GM18526 (cell line): ENCODE measurements around the gene NFATC3.

Source experiments
- POLR2A ChIP-seq: IDR thresholded peaks from 3 replicates; pipeline ENCODE4 v1.6.1; 2011; ENCODE audit not compliant: insufficient read length; ENCODE audit errors: extremely low read depth

The NFATC3 gene

DNA sequence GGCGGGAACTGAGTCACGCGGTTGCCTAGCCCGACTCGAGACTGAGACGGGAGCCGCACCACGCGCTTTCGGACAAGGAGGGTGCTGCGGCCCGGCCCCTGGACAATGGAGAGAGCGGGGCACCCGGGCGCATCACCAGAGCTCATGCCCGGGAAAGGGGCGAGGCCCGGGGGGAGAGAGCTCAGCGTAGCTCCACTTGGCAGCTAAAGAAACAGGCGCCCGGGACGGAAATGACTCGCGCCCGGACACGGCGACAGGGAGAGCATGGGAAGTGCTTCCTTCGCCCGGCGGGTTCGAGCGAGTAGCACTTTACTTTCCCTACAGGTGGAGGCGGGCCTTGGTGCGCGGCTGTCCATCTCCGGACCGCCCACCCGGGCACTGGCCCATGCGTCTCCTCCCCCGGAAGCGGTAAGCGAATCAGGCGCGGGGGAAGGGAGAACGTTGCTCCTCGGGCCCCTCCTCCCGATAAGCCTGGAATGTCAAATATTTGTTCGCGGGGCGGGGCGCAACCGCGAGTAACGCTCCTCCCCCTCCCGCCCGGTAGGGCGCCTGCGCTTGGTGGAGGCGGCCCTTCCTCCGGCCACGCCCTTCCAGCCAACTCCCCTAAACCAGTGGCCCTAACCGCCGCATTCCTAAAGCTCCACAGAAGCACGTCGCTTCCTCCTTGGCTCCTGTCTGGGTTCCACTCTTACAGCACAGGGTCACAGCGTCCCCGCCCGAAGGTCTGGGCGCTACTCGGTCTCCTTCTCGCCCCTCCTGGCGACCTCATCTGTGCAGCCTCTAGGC lies 152.3 kb downstream of the NFATC3 start:
- TF ChIP-seq POLR2A, result peak; percentile 58

DNA sequence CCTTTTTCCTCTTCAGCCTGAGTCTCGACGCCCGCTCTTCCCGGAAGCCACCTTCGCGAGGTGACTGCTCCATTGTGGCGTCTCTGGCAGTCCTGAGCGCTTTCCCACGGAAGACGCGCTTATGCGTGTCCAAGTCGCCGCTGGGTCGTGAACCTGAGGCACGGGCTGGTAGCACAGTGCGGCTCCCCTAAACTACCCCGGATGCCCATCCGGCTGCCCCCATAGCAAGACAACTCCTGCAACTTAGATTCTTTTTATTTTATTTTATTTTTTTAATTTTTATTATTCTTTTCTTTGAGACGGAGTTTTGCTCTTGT lies 152.8 kb downstream of the NFATC3 start:
- no peak for TF ChIP-seq POLR2A

- no peak for TF ChIP-seq POLR2A
These were observed 156.9 kb downstream of the NFATC3 start for GRCh38 chr16:68242085-68242484.

GRCh38 chr16:68242926-68243858 lies 158.0 kb downstream of the NFATC3 start:
- TF ChIP-seq POLR2A, result no peak

DNA sequence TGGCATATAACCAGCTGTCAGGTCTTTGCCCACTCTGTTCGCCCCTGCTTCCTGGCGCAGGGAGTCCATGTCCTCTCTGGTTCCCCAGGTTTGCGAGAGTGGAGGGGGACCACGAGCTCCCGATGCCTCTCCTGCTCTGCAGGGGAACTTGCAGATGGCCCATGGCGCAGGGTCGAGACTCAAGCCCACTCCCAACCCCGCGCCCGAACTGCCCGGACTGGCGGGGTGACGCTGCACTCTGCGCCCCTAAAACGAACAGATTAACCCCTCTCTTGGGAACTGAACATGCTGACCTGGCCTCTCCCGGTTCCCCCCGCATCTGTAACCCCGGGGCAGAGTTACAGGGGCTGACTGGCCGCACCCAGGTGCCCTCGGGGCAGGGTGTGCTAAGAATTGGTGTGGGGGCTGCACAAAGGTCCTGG lies 159.3 kb downstream of the NFATC3 start:
- TF ChIP-seq POLR2A, result no peak

- peak; percentile 64 for TF ChIP-seq POLR2A
These were observed 160.0 kb downstream of the NFATC3 start, which contains the start of gene PLA2G15 for GRCh38 chr16:68244903-68245853. Gene PLA2G15 (plus strand): TSS chr16:68245373. CDS start chr16:68245427, 54 bp downstream.

DNA sequence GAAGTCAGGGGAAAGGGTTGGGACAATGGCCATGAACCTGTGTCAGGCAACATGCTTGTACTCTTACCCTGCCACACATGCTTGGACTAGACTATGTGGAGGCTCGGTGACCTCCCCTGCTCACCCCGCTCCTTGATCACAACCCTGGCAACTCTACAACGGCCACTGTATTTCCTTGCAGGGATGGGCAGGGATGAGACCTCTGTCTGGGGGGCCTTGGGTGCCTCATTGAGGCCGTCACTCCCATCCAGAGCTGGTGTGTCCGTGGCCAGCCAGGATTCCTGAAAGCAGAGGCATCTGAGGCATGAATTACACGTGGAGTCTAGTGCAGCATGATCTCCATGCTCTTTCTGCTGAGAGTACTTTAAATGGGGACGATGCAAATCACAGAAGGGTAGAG lies 161.0 kb downstream of the NFATC3 start:
- no peak for TF ChIP-seq POLR2A

DNA sequence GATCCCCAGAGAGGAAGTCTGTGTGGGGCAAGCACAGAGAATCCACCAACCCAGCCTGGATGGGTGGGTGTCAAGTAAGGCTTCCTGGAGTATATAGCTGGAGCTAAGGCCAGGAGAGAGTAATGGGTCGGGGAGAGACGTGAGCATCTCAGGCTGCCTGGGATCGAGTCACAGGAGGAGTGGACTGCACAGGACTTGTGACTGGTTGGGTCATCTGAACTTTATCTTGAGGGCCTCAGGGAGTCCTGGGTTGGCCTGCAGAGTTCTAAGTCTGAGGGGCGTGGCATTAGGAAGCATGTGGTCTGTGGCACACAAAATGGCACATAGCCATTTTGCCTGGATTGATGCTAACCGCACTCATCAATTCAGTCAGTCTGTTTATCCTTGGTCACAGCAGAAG lies 161.5 kb downstream of the NFATC3 start:
- no peak for TF ChIP-seq POLR2A

- TF ChIP-seq POLR2A, result no peak
These were observed 162.2 kb downstream of the NFATC3 start for GRCh38 chr16:68247400-68247799.

- TF ChIP-seq POLR2A, result no peak
These were observed 162.8 kb downstream of the NFATC3 start for GRCh38 chr16:68247932-68248331.

- TF ChIP-seq POLR2A, result no peak
These were observed 164.2 kb downstream of the NFATC3 start for GRCh38 chr16:68249371-68249770.

- no peak for TF ChIP-seq POLR2A
These were observed 165.8 kb downstream of the NFATC3 start for GRCh38 chr16:68250951-68251350.

DNA sequence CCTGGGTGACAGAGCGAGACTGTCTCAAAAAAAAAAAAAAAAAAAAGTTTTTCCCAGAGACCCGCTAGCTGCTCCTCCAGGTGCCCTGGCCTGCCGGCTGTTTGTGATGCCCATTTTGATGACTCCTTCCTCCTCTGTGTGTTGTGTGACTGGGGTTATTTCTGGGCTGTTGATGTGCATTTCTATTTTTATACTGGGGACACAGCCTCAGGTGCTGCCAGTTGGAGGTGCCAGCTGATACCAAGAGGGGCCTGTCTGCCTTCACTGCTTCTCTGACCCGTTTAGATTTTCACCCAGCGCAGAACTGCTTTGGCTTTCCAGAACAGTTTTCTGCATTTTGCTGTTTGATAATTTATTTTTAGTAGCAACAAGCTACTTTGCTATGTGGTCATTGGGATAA lies 166.7 kb downstream of the NFATC3 start:
- no peak for TF ChIP-seq POLR2A

- no peak for TF ChIP-seq POLR2A
These were observed 167.2 kb downstream of the NFATC3 start for GRCh38 chr16:68252383-68252782.

DNA sequence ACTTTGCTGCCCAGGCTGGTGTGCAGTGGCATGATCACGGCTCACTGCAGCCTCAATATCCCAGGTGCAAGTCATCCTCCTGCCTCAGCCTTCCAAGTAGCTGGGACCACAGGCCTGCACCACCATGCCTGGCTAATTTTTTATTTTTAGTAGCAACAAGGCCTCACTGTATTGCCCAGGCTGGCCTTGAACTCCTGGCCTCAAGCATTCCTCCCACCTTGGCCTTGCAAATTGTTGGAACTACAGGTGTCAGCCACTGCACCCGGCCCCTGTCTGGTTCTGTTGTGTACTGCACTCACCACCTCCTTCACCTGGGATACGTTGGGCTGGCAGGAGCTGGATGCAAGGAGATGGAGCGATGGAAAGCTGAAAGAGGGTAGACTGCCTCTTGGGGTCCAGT lies 168.6 kb downstream of the NFATC3 start:
- TF ChIP-seq POLR2A, result no peak
